ENCODE measurements around the gene GRIA3.
"Not testable (repeated sequence)": the region's sequence is repeated elsewhere in the genome, so short reads cannot be mapped to it uniquely, and the experiment has no call there.

GRIA3 gene

GRCh38 chrX:123518791-123519190, 334.7 kb downstream of the GRIA3 start:
- in situ Hi-C loops (cut with HindIII; ENCODE audit: low sequenced_read_pairs), result no loop called here

GRCh38 chrX:123525123-123525725, 341.1 kb downstream of the GRIA3 start:
- in situ Hi-C loops (cut with HindIII; ENCODE audit: low sequenced_read_pairs), result no loop called here

- in situ Hi-C loops (cut with HindIII; ENCODE audit: low sequenced_read_pairs), result not testable (repeated sequence)
Measured at GRCh38 chrX:123530726-123531125, 346.6 kb downstream of the GRIA3 start.

Data from DLD1 (cell line).